NCI-H128 (cell line): Measurements from ENCODE around the gene PVALEF.
"Not testable (repeated sequence)": the region's sequence is repeated elsewhere in the genome, so short reads cannot be mapped to it uniquely, and the experiment has no call there.

Experiments used
- DNase-seq: peaks from one replicate; lab custom pipeline; 2025; ENCODE audit not compliant: unreplicated experiment; lab: John Stamatoyannopoulos, UW

PVALEF gene

GRCh38 chr17:81143717-81144422 is 21.4 kb upstream of the PVALEF start:
- DNase-seq: no peak

- no peak for DNase-seq
Observed at GRCh38 chr17:81144423-81144781, 20.9 kb upstream of the PVALEF start.

GRCh38 chr17:81146208-81146607 is 19.1 kb upstream of the PVALEF start:
- not testable (repeated sequence) for DNase-seq

GRCh38 chr17:81147701-81148100 is 17.6 kb upstream of the PVALEF start:
- no peak for DNase-seq

- DNase-seq: no peak
Observed at GRCh38 chr17:81148571-81148970, 16.7 kb upstream of the PVALEF start.

DNA sequence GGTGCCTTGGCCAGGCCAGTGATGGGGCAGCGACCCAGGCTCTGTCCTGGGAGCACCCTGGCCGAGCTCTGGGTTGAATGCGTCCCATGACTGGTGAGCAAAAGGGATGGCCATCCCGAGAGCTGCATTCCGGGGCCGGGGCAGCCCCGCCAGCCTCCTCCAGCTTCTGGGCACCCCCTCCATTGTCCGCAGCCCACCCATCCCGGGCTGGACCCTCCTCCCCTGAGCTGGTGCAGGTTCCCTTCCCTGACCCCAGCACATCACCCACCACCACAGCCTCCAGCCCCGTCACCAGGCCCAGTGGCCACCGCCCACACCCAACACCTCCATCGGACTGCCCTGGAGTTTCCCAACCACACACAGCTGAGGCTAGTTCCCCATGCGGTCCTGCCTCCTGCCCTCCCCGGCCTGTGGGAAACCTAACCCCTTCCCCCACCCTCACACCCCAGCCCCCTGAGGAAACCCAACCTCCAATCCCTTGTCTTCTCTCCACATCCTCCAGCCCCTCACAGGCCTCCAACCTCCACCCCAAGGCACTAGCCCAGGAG is 16.2 kb upstream of the PVALEF start:
- DNase-seq: no peak

DNA sequence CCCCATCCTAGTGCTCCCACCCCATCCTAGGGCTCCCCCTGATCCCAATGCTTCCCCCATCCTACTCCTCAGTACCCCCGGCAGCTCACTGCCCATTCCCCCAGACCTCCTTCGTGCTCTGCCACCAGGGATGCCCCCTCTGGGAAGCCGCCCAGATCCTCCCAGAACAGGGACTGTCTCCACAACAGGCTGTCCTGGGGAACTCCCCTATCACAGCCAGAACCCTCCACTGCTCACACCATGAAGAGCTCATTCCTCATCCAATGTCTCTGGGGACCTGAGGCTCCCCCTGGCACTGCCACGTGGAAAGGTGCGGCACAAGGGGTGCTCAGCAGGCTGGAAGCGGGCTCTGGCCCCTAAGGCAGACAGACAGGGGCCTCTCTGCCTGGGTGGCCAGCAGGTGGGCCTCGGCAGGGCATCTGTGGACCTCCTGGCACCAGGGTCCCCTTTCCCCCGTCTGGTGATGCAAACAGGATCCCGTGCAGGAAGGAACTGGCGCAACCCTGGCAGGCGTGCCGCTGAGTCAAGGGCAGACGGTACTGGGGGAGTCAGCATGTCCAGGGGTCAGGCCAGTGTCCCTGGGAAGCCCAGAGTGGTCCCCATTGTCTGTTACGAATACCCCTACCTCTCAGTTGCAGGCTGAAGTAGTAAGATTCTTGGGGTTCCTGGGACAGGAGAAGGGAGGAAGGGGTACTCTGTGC is 14.8 kb upstream of the PVALEF start:
- DNase-seq: no peak

- DNase-seq: no peak
Observed at GRCh38 chr17:81151278-81151677, 14.0 kb upstream of the PVALEF start.

DNA sequence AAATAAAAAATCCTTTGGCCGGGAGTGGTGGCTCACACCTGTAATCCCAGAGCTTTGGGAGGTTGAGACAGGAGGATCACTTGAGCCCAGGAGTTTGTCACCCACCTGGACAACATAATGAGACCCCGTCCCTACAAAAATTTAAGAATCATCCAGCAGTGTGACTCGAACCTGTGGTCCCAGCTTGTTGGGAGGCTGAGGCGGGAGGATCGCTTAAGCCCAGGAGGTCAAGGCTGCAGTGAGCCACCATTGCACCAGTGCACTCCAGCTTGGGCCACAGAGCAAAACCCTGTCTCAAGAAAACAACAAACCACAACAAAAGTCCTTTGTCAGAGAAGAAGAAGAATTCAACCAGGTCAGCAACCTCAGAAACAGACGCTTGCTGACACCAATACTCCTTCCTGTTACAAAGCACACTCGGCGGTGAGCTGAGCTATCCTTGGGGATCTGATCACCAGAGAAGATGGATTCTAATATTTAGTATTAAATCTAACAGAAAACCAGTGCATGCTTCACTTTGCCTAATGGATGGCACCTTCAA is 12.9 kb upstream of the PVALEF start:
- DNase-seq: no peak

- DNase-seq: no peak
Observed at GRCh38 chr17:81153340-81153803, 11.9 kb upstream of the PVALEF start.

- not testable (repeated sequence) for DNase-seq
Observed at GRCh38 chr17:81154016-81154415, 11.3 kb upstream of the PVALEF start.

- DNase-seq: no peak
Observed at GRCh38 chr17:81154961-81155360, 10.3 kb upstream of the PVALEF start.

GRCh38 chr17:81156866-81157805 is 8.2 kb upstream of the PVALEF start:
- no peak for DNase-seq

GRCh38 chr17:81157848-81158687 is 7.2 kb upstream of the PVALEF start:
- DNase-seq: no peak

DNA sequence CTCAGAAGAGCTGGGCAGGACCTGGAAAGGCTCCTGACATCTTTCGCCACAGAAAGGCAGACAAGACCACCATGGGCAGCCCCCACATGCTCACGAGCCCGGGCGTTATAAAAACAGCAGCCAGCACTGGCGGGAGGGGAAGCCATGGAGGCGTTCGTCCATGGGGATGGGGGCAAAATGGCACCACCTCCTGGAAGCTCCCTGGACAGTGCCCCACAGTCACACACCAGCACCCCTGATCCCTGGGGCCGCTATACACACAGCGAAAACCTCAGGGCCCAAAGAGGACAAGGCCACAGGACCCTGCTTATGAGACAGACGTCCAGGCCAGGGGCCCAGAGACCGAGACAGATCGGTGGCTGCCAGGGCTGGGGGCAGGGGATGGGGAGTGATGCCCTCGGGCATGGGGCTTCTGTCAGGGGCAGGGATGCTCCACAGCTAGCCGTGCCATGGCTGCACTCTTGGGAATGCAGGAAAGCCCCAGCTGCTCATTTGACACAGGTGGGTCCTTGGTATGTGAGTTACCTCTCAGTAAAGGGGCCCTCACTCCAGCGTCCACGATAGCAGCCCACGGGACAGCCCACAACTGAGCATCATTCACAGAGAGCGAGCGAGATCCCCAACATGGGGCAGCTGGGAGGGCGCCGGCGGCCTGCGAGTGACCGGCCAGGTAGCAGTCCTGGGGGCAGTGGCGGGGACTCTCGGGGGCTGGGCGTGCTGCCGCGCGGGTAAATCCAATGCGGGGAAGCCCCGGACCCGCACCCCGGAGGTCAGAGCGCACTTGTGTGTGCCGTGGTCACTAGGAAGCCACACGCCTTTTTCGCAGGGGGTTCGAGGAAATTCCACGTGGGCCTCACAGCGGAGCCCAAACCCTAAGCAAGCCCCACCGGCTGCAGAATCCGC is 6.4 kb upstream of the PVALEF start:
- DNase-seq: no peak

DNA sequence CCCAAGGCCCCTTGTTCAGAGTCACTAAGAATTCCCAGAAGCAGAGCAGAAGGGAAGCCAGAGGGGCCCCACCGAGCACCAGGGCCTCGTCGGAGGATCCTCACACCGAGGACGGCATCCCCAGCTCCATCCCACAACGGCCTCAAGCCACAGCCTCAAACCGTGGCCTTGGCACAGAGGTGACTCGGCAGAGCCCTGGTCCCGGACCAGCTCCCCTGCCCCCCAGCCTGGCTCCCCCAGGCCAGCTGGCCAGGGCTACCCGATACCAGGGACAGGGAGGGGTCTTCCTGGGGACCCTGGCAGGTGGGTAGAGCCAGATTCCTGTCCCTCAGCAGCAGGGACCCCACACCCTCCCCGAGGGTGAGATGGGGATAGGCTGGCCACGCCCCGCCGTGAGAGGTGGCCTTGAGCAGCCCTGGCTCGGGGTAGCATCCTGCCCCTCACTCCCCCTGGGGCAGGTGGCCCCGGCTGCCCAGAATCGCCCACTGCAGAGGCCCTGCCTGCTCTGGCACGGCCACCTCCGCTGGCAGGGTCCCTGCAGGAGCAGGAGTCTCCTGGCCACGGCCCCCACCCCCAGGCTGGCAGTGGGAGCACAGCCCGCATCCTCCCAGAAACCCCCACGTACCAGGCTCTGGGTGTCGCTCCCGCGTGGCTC is 5.6 kb upstream of the PVALEF start:
- no peak for DNase-seq

- DNase-seq: no peak
Observed at GRCh38 chr17:81160306-81160705, 5.0 kb upstream of the PVALEF start.

GRCh38 chr17:81160747-81161453 is 4.4 kb upstream of the PVALEF start:
- no peak for DNase-seq
